Cortex of kidney (tissue), 1 donor: Measurements from ENCODE around the gene PHACTR3.
"Not testable (repeated sequence)": the region's sequence is repeated elsewhere in the genome, so short reads cannot be mapped to it uniquely, and the experiment has no call there.

ENCODE experiments used
- DNase-seq: peaks from one replicate; lab custom pipeline; 2025; lab: John Stamatoyannopoulos, UW

PHACTR3 gene

DNA sequence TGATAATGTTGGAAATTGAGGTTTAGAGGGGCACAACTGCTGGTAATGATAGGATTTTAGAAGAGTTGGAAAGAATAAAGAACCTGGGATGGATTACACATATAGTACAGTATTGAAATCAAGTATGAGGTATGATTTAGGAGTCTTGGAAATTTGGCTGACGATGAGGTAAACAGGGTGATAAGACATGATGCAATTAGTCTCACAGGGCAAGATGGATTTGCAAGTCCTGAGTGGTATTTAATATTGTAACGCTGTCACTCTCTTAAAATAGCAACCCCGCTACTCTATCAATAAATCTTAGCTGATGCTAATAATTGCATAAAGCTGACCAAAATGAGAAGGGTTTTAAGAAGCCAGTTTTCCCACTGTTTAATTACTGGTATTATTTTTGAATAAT, 258.7 kb downstream of the PHACTR3 start:
- no peak for DNase-seq

DNA sequence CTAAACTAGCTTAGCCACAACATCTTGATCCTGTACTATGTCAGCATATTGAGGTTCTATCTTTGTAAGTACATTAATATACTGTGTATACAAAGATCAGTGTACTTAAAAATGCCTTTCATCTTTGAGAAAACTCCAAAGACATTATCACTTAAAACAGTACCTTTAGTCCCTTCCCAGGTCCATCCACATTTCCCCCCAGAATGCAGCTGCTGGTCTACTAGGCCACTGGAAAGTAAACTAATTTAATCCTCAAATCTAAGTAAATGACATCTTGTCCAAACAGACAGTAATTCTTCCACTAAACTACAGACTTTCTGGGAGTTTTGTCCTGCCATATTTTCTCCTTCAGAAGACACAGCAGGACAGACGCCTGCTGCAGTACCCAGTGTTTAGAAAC, 260.4 kb downstream of the PHACTR3 start:
- DNase-seq = no peak

DNA sequence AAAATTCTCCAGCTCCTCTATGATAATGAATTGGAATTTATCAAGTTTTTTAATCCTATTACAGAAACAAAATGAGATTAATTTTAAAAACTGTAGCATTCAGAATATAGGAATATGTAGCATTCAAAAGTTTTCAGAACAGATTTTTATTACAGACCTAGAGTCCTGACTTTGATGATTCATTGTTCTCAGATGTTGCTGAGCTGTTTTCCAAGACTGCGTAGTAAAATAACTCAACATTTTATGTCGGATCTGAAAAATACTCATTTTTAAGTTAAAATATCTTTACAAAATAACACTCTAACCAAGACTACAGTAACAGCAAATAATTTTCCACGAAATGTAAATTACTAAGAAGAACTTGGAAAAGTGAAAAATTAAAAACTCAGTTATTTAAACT, 262.0 kb downstream of the PHACTR3 start:
- DNase-seq = no peak

DNA sequence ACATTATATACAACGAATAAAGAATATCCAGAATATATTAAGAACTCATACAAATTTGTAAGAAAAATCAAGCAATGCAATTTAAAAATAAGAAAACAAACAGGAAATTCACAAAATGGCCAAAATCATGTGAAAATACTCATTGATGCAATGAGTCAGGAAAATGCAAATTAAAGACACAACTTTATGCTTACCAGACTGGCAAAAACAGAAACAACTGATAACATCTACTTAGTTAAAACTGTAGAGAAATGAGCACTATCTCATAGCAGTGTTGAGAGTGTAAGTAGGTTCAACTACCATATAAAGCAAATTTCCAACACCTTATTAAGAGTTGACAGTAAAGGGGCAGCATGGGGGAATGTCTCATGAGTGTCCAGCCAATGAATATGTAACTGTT, 266.8 kb downstream of the PHACTR3 start:
- DNase-seq = no peak

DNA sequence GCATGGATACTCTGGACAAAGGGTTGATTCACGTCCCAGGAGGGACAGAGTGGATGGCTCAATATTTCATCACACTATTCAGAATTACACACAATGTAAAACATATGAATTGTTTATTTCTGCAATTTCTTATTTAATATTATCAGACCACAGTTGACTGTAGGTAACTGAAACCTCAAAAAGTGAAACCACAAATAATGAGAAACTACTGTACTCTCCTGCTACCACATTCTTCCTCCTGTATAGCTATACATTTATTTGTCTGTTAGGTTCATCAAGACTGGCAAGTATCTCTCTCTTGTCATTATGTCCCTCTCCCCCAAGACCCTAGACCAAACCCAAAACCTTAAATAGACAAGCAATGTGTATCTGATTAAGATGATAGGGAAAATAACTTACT, 269.1 kb downstream of the PHACTR3 start:
- no peak for DNase-seq

DNA sequence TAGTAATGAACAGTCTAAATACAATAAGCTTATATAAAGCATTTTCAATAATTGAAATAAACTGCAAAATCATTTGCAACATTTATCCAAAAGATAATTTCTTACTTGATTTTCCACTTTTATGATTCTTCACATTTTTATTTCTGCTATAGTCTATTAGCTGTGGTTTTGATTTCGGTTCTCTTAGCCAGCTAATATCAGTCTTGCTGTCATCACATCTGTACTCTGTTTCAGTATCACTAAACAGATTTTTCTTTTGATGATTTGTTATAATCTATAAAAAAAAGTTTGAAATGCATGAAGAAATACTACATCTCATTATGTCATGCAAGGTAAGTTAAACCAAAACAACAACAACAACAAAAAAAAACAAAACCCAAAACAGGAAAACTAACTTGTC, 275.9 kb downstream of the PHACTR3 start:
- no peak for DNase-seq

DNA sequence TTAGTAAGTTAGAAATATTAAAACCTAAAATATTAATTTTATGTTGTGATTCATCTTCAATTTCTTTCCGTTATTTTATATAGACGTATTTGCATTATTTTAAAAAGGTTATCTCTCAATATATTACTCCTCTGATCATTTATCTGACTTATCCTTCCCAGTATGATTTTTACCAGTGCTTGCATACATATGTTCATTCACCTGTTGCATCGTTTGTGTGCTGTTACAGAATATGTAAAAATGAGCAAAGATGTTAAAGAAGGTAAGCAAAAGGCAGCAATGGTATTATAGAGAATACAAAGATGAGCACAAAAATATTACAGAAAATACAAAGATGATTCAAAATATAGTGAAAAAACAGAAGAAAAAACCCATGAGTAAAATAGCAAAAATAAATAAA, 280.2 kb downstream of the PHACTR3 start:
- no peak for DNase-seq

DNA sequence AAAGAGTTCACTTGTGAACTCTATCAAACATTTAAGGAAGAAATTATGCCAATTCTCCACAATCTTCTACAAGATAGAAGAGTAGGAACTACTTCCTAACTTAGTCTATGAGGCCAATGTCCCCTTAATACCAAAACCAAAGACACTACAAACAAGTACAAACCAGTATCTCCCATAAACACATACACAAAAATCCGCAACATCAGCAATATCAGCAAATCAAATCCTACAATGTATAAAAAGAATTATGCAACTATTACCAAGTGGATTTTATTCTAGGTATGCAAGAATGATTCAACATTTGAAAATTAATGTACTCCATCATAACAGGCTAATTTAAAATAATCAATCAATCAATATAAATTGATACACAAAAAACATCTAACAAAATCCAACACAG, 283.7 kb downstream of the PHACTR3 start:
- DNase-seq = no peak

DNA sequence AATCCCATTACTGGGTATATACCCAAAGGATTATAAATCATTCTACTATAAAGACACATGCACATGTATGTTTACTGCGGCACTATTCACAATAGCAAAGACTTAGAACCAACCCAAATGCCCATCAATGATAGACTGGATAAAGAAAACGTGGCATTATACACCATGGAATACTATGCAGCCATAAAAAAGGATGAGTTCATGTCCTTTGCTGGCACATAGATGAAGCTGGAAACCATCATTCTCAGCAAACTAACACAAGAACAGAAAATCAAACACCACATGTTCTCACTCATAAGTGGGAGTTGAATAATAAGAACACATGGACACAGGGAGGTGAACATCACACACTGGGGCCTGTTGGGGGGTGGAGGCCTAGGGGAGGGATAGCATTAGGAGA, 285.7 kb downstream of the PHACTR3 start:
- DNase-seq = not testable (repeated sequence)

DNA sequence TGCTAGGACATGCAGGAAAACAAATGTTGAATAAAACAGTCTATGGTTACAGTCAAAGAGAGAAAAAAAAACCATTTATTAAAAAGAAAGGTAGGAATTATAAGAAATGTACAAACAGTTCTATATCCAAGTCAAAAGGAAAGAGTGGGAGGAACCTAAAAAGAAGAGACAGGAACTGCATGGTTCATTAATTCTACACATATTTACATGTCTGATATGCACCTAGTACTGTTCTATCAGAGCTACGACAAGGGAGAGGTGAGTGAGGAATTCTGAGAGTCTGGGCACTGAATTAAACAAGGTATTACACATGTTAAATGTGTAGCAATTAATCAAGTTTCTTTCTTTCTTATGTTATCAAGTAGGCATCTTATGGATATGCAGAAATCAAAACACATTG, 287.2 kb downstream of the PHACTR3 start:
- DNase-seq = no peak

DNA sequence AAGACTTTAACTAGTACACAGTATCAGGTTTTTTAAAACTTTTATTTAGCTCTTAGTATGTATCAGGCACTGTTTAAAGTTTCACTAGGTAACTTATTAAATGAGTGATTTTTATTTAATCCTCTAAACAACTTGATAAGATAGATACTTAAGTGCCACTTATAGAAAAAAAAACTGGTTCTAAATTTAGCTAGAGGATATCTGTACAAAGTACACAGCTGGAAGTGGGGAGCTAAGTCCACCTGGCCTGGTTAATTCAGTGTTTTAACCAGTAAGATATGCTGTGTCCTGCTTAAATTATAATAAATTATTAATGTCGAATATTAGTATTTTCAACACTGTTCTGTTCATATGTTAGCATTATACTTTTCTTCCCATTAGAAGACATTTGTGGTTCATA, 291.6 kb downstream of the PHACTR3 start:
- no peak for DNase-seq
